ENCODE measurements around the gene SH3BP5.

The SH3BP5 gene

GRCh38 chr3:15310491-15311370 lies 21.7 kb downstream of the SH3BP5 start:
- Mint-ChIP-seq H3K4me3 (no peak overlapping the region), H3K9me3 (no peaks in the 10 kb centered on the region), H3K4me1 (ENCODE audit: low read depth) (peaks cover 32% of the 10 kb centered on the region), H3K36me3 (ENCODE audit: low read depth) (no peaks in the 10 kb centered on the region), H3K27me3 (peaks cover 5% of the 10 kb centered on the region), H3K27ac (no peak overlapping the region)
- intact Hi-C loops (cut with micrococcal nuclease), result no loop called here

- H3K27ac Mint-ChIP-seq, result no peak overlapping the region
- intact Hi-C loops (cut with micrococcal nuclease), result no loop called here
- H3K36me3 Mint-ChIP-seq (ENCODE audit: low read depth), result no peaks in the 10 kb centered on the region
- H3K9me3 Mint-ChIP-seq, result no peaks in the 10 kb centered on the region
- peaks cover 32% of the 10 kb centered on the region for H3K4me1 Mint-ChIP-seq (ENCODE audit: low read depth)
- H3K4me3 Mint-ChIP-seq, result no peak overlapping the region
- peaks cover 5% of the 10 kb centered on the region for H3K27me3 Mint-ChIP-seq
Observed at GRCh38 chr3:15309662-15310335, 22.6 kb downstream of the SH3BP5 start.

DNA sequence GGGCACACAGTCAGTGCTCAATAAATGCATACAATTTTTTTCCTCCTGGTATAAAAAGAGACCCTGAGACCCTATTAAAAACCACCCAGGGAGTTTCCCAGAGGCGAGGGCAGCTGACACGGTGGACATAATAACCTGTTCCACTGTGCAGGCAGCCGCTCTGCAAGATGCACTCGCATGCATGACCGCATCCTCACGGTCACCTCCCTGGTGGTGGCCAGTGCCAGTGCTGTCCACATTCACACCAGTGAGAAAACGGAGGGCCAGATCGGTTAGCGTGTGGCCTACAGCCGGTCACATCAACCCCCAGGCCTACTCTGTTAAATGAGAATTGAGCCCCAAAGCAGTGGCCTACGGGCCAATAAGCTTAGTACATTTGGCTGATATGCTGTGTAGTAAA lies 24.8 kb downstream of the SH3BP5 start:
- Mint-ChIP-seq H3K9me3 (no peaks in the 10 kb centered on the region), H3K36me3 (ENCODE audit: low read depth) (peaks cover 17% of the 10 kb centered on the region), H3K27ac (no peak overlapping the region), H3K27me3 (peaks cover 5% of the 10 kb centered on the region), H3K4me1 (ENCODE audit: low read depth) (peaks cover 24% of the 10 kb centered on the region), H3K4me3 (no peak overlapping the region)
- intact Hi-C loops (cut with micrococcal nuclease), result no loop called here

GRCh38 chr3:15306979-15307359 lies 25.4 kb downstream of the SH3BP5 start:
- no peak overlapping the region for H3K4me3 Mint-ChIP-seq
- H3K27ac Mint-ChIP-seq, result no peak overlapping the region
- peaks cover 24% of the 10 kb centered on the region for H3K4me1 Mint-ChIP-seq (ENCODE audit: low read depth)
- peaks cover 5% of the 10 kb centered on the region for H3K27me3 Mint-ChIP-seq
- no peaks in the 10 kb centered on the region for H3K9me3 Mint-ChIP-seq
- peaks cover 23% of the 10 kb centered on the region for H3K36me3 Mint-ChIP-seq (ENCODE audit: low read depth)
- intact Hi-C loops (cut with micrococcal nuclease), result no loop called here

DNA sequence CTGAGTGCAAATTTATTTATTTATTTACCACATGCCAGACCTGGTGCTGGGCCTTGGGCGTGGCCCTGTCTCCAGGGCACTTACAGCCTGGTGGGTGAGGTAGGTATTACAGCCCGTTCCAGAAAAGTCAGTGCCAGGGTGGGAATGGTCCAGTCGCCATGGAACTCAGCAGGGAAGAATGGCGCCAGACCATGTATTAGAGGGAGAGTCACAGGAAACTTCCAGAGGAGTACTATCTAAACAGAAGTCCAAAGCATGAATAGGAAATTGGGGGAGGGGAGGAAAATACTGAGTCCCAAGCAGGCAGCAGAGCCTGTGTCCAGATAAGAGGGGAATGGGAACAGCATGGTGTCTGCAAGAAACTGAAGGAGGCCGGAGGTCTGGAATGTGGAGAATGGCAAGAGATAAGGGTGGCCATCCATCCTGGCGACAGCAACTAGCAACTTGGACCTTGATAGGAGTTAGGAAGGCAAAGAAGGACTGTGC lies 27.0 kb downstream of the SH3BP5 start:
- intact Hi-C loops (cut with micrococcal nuclease), result no loop called here
- H3K27me3 Mint-ChIP-seq, result peaks cover 4% of the 10 kb centered on the region
- no peaks in the 10 kb centered on the region for H3K9me3 Mint-ChIP-seq
- no peak overlapping the region for H3K4me3 Mint-ChIP-seq
- peaks cover 34% of the 10 kb centered on the region for H3K36me3 Mint-ChIP-seq (ENCODE audit: low read depth)
- H3K4me1 Mint-ChIP-seq (ENCODE audit: low read depth), result peaks cover 26% of the 10 kb centered on the region
- no peak overlapping the region for H3K27ac Mint-ChIP-seq

DNA sequence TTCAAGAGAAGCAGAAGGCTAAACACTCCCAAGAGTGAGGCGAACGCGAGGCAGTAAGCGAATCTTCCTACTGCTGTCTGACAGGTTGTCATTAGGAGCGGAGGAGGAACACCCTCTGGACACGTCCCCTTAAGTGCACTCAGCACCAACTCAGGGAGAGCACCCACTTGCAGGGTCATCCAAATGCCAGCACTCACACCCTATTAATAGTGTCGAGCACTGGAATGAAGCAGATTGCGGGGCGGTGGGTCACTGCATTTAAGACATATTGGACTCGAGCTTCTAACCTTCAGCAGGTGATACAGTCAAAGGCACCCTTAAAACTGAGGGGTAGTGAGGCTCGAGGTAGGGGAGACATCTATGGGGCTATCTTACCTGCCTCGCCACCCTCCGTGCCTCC lies 28.7 kb downstream of the SH3BP5 start:
- intact Hi-C loops (cut with micrococcal nuclease), result no loop called here
- H3K36me3 Mint-ChIP-seq (ENCODE audit: low read depth), result peaks cover 34% of the 10 kb centered on the region
- peaks cover 32% of the 10 kb centered on the region for H3K4me1 Mint-ChIP-seq (ENCODE audit: low read depth)
- no peaks in the 10 kb centered on the region for H3K27me3 Mint-ChIP-seq
- no peak overlapping the region for H3K4me3 Mint-ChIP-seq
- no peak overlapping the region for H3K27ac Mint-ChIP-seq
- no peaks in the 10 kb centered on the region for H3K9me3 Mint-ChIP-seq

DNA sequence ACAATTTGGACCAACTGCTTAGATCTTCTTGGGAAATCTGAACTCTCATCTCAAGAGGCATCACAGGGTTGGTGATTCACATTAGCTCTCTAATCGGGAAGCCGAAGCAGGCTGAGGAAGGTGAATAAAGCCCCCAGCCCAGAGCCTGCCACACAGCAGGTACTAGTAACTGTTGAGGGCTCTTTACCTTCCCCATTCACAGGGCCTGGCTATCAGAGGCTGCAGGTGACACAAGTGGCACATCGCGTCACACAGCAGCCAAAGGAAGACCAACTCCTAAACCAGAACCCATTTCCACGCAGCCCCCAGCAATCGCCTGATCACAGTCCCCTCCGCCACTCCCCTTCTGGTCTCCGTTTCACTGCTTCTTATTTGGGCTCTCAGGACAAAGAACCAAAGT lies 29.2 kb downstream of the SH3BP5 start:
- no peaks in the 10 kb centered on the region for H3K27me3 Mint-ChIP-seq
- intact Hi-C loops (cut with micrococcal nuclease), result no loop called here
- H3K4me1 Mint-ChIP-seq (ENCODE audit: low read depth), result peaks cover 37% of the 10 kb centered on the region
- no peak overlapping the region for H3K4me3 Mint-ChIP-seq
- no peak overlapping the region for H3K27ac Mint-ChIP-seq
- H3K9me3 Mint-ChIP-seq, result no peaks in the 10 kb centered on the region
- H3K36me3 Mint-ChIP-seq (ENCODE audit: low read depth), result peaks cover 34% of the 10 kb centered on the region

GRCh38 chr3:15301761-15302160 lies 30.6 kb downstream of the SH3BP5 start:
- no peaks in the 10 kb centered on the region for H3K27me3 Mint-ChIP-seq
- H3K4me3 Mint-ChIP-seq, result no peak overlapping the region
- peaks cover 34% of the 10 kb centered on the region for H3K36me3 Mint-ChIP-seq (ENCODE audit: low read depth)
- no peaks in the 10 kb centered on the region for H3K9me3 Mint-ChIP-seq
- intact Hi-C loops (cut with micrococcal nuclease), result no loop called here
- peaks cover 42% of the 10 kb centered on the region for H3K4me1 Mint-ChIP-seq (ENCODE audit: low read depth)
- H3K27ac Mint-ChIP-seq, result no peak overlapping the region

DNA sequence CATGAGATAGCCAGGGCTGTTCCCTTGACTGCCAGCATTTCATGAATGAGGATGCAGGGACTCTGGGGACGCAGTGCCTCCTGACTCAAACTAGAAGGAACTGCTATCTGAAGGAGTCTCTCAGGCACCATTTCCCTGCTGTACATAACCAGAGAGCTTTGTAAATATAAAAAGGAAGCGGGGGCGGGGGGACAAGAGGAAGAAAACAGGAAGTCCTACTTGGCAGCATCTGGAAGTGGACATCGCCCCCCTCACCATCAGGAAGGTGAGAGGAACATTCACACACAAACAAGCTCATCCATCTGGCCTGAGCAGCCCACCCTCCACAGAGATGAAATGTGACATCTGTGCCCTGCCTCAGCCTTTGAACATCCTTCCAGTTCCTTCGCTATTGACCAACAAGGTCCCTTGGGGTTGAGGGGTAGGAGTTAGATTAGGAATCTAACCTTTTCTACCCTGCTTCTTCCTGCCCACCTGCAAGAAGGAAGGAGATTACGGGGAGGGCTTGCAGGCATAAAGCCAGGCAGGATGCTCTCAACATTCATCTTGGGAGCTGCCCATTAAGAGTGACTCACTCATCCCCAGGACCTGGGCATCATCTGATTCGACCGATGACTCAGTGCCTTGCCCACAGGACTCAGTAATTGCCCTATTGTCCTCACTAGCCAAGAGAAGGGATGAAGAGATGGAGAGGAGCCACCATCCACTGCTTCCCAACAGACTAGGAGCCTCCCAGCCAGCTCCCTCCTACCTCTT lies 31.9 kb downstream of the SH3BP5 start:
- H3K27ac Mint-ChIP-seq, result peak overlapping the region; percentile 18
- H3K4me1 Mint-ChIP-seq (ENCODE audit: low read depth), result peaks cover 43% of the 10 kb centered on the region
- H3K4me3 Mint-ChIP-seq, result no peak overlapping the region
- intact Hi-C loops (cut with micrococcal nuclease), result no loop called here
- H3K9me3 Mint-ChIP-seq, result no peaks in the 10 kb centered on the region
- H3K36me3 Mint-ChIP-seq (ENCODE audit: low read depth), result peaks cover 34% of the 10 kb centered on the region
- no peaks in the 10 kb centered on the region for H3K27me3 Mint-ChIP-seq

DNA sequence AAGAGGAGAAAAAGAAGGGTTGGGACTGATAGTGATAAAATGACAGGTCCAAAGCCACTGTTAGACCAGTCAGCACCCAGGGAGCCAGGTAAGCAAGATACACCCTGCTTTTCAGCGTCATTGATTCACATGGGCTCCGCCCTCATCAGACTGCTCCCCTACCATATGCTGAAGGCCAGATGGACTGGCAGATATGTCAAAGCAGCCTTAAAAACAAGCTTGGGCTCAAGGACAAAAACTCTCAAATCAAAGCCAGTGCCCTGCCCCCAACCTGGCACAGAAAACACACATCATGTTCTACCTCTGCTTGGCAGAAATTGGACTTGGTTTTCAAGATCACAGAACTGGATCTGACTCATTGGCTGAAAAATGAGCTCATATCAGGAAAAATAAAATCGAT lies 33.4 kb downstream of the SH3BP5 start:
- H3K27ac Mint-ChIP-seq, result peak overlapping the region; percentile 0
- H3K27me3 Mint-ChIP-seq, result no peaks in the 10 kb centered on the region
- H3K36me3 Mint-ChIP-seq (ENCODE audit: low read depth), result peaks cover 31% of the 10 kb centered on the region
- H3K4me3 Mint-ChIP-seq, result no peak overlapping the region
- no peaks in the 10 kb centered on the region for H3K9me3 Mint-ChIP-seq
- H3K4me1 Mint-ChIP-seq (ENCODE audit: low read depth), result peaks cover 53% of the 10 kb centered on the region
- intact Hi-C loops (cut with micrococcal nuclease), result loop anchor here (5.0 kb wide), 1 partner anchor 33 kb away; the partner anchor contains the start of gene SH3BP5

DNA sequence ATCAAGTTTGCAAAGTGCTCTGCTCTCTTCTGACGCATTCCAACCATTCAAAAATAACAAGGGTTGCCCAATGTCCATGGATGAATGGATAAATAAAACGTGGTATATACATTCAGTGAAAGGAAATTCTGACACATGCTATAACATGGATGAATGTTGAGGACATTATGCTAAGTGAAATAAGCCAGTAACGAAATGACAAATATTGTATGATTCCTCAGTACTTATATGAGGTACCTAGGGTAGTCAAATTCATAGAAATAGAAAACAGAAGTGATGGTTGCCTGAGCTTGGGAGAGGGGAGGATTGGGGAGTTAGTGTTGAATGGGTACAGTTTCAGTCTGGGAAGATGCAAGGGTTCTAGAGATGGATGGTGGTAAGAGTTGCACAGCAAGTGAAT lies 33.9 kb downstream of the SH3BP5 start:
- Mint-ChIP-seq H3K36me3 (ENCODE audit: low read depth) (peaks cover 25% of the 10 kb centered on the region), H3K27ac (peak overlapping the region; percentile 0), H3K9me3 (no peaks in the 10 kb centered on the region), H3K4me1 (ENCODE audit: low read depth) (peaks cover 58% of the 10 kb centered on the region), H3K27me3 (no peaks in the 10 kb centered on the region), H3K4me3 (no peak overlapping the region)
- intact Hi-C loops (cut with micrococcal nuclease), result loop anchor here (5.0 kb wide), 1 partner anchor 34 kb away; the partner anchor contains the start of gene SH3BP5

DNA sequence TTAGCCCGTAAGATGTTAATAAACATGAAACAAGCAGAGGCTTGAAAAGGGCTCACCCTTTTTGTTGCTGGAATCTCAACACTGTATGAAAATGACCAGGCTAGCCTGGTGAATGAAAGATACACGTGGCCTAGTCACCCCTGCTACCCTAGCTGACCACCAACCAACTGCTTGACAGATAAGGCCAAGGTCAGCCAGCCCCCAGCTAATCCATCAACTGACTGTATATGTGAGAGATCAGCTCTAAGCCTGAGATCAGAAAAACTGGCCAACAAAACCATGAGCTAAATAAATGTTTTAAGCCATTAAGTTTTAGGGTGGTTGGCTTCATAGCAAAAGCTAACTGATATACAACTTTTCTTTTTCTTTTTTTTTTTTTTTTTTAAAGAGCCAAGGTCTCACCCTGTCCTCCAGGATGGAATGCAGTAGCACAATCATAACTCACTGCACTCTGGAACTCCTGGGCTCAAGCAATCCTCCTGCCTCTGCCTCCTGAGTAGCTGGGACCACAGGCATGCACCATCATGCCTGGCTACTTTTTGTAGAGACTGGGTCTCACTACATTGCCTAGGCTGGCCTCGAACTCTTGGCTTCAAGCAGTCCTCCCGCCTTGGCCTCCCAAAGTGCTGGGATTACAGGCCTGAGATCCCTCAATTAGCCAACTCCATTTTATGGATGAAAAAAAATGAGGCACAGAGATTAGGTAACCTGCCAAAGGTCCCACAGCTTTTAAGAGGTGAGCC lies 34.6 kb downstream of the SH3BP5 start:
- intact Hi-C loops (cut with micrococcal nuclease), result loop anchor here (5.0 kb wide), 1 partner anchor 35 kb away; the partner anchor contains the start of gene SH3BP5
- H3K27me3 Mint-ChIP-seq, result no peaks in the 10 kb centered on the region
- H3K4me3 Mint-ChIP-seq, result no peak overlapping the region
- no peaks in the 10 kb centered on the region for H3K9me3 Mint-ChIP-seq
- H3K4me1 Mint-ChIP-seq (ENCODE audit: low read depth), result peaks cover 65% of the 10 kb centered on the region
- H3K36me3 Mint-ChIP-seq (ENCODE audit: low read depth), result peaks cover 18% of the 10 kb centered on the region
- H3K27ac Mint-ChIP-seq, result peak overlapping the region; percentile 94

GRCh38 chr3:15295506-15295905 lies 36.9 kb downstream of the SH3BP5 start:
- no peaks in the 10 kb centered on the region for H3K36me3 Mint-ChIP-seq (ENCODE audit: low read depth)
- intact Hi-C loops (cut with micrococcal nuclease), result loop anchor here (2.0 to 5.0 kb wide), 2 partner anchors 27 to 37 kb away; partner anchors contain the start of gene SH3BP5

More at GRCh38 chr3:15295506-15295905, 36.9 kb downstream of the SH3BP5 start:
- no peaks in the 10 kb centered on the region for H3K9me3 Mint-ChIP-seq
- no peak overlapping the region for H3K4me3 Mint-ChIP-seq
- no peaks in the 10 kb centered on the region for H3K27me3 Mint-ChIP-seq
- H3K27ac Mint-ChIP-seq, result peak overlapping the region; percentile 94
- peaks cover 79% of the 10 kb centered on the region for H3K4me1 Mint-ChIP-seq (ENCODE audit: low read depth)

Measured in dendritic cell treated with granulocyte-macrophage colony-stimulating factor and Interleukin-4, amounts not matched to agents 40 ng/mL and 50 ng/mL, for 4 days (primary cell).